H9 (cell line): Measurements from ENCODE around the gene C20orf144. TPM values are rescaled to one million over a fixed set of nuclear protein-coding genes. Genes with fewer than 3 reads are reported as not detected.

ENCODE experiments used
- DNase-seq: peaks from one replicate; pipeline ENCODE4 v3.0.0-alpha.2; 2017
- H2AFZ ChIP-seq: one replicate; pipeline ENCODE4 v1.6.1; 2013; ENCODE audit warnings: mild to moderate bottlenecking, low read length, control low read depth, moderate library complexity
- H2AK5ac ChIP-seq: 2 replicates; pipeline ENCODE4 v1.6.1; 2013; ENCODE audit warnings: low read length, control low read depth, mixed read lengths; ENCODE audit not compliant: insufficient read length
- H2BK120ac ChIP-seq: one replicate; pipeline ENCODE4 v1.6.1; 2013; ENCODE audit warnings: low read depth, mild to moderate bottlenecking, low read length, control low read depth, inconsistent platforms; ENCODE audit not compliant: poor library complexity, severe bottlenecking
- H2BK12ac ChIP-seq: 2 replicates; pipeline ENCODE4 v1.6.1; 2013; ENCODE audit warnings: low read length, control low read depth, mixed read lengths, low read depth; ENCODE audit not compliant: insufficient read length
- H2BK15ac ChIP-seq: 2 replicates; pipeline ENCODE4 v1.6.1; 2013; ENCODE audit warnings: low read depth, low read length, control low read depth
- H2BK20ac ChIP-seq: one replicate; pipeline ENCODE4 v1.6.1; 2013; ENCODE audit warnings: low read depth, mild to moderate bottlenecking, low read length, control low read depth, inconsistent platforms; ENCODE audit not compliant: poor library complexity, severe bottlenecking
- H2BK5ac ChIP-seq: 2 replicates; pipeline ENCODE4 v1.6.1; 2013; ENCODE audit warnings: low read length, control low read depth, mixed read lengths; ENCODE audit not compliant: insufficient read length
- H3K14ac ChIP-seq: 2 replicates; pipeline ENCODE4 v1.6.1; 2013; ENCODE audit warnings: low read length, control low read depth; ENCODE audit not compliant: insufficient read depth
- H3K18ac ChIP-seq: 2 replicates; pipeline ENCODE4 v1.6.1; 2013; ENCODE audit warnings: low read depth, mild to moderate bottlenecking, mixed read lengths, low read length, control low read depth; ENCODE audit not compliant: insufficient read length
- H3K23ac ChIP-seq: 2 replicates; pipeline ENCODE4 v1.6.1; 2013; ENCODE audit warnings: low read length, control low read depth, mixed read lengths, low read depth; ENCODE audit not compliant: insufficient read length
- H3K23me2 ChIP-seq: 2 replicates; pipeline ENCODE4 v1.6.1; 2013; ENCODE audit warnings: low read depth, mild to moderate bottlenecking, mixed read lengths, low read length, control low read depth; ENCODE audit not compliant: insufficient read length, poor library complexity, severe bottlenecking
- H3K27ac ChIP-seq: 2 replicates; pipeline ENCODE4 v1.5.1; 2013; ENCODE audit warnings: low read length, control low read depth, mixed read lengths, low read depth; ENCODE audit not compliant: insufficient read length
- H3K27me3 ChIP-seq: 2 replicates; pipeline ENCODE4 v1.6.1; 2013; ENCODE audit warnings: low read length, control low read depth, inconsistent platforms; ENCODE audit not compliant: insufficient read depth
- H3K4ac ChIP-seq: 2 replicates; pipeline ENCODE4 v1.6.1; 2013; ENCODE audit warnings: low read depth, mild to moderate bottlenecking, control low read depth, inconsistent platforms, low read length, moderate library complexity
- H3K4me1 ChIP-seq: 2 replicates; pipeline ENCODE4 v1.6.1; 2013; ENCODE audit warnings: low read length, control low read depth, inconsistent platforms; ENCODE audit not compliant: insufficient read depth
- H3K4me2 ChIP-seq: 2 replicates; pipeline ENCODE4 v1.6.1; 2013; ENCODE audit warnings: low read length, control low read depth, mixed read lengths; ENCODE audit not compliant: insufficient read length, insufficient read depth
- H3K56ac ChIP-seq: 2 replicates; pipeline ENCODE4 v1.6.1; 2013; ENCODE audit warnings: low read depth, mild to moderate bottlenecking, mixed read lengths, low read length, control low read depth; ENCODE audit not compliant: insufficient read length
- H3K79me1 ChIP-seq: 2 replicates; pipeline ENCODE4 v1.6.1; 2013; ENCODE audit warnings: low read depth, mild to moderate bottlenecking, moderate library complexity, low read length, control low read depth, inconsistent platforms; ENCODE audit not compliant: insufficient read depth, poor library complexity, severe bottlenecking
- H3K79me2 ChIP-seq: 2 replicates; pipeline ENCODE4 v1.6.1; 2013; ENCODE audit warnings: low read length, control low read depth, inconsistent platforms; ENCODE audit not compliant: insufficient read depth
- H3K9ac ChIP-seq: 2 replicates; pipeline ENCODE4 v1.6.1; 2013; ENCODE audit warnings: low read length, control low read depth, mixed read lengths; ENCODE audit not compliant: insufficient read length; ENCODE audit errors: extremely low read depth
- H3K9me3 ChIP-seq: one replicate; pipeline ENCODE4 v1.6.1; 2013; ENCODE audit warnings: low read depth, low read length, inconsistent platforms; ENCODE audit not compliant: control insufficient read depth
- H3T11ph ChIP-seq: one replicate; pipeline ENCODE4 v1.6.1; 2013; ENCODE audit warnings: mild to moderate bottlenecking, low read length, control low read depth, inconsistent platforms
- H4K20me1 ChIP-seq: one replicate; pipeline ENCODE4 v1.6.1; 2013; ENCODE audit not compliant: control insufficient read depth, insufficient read length, insufficient read depth
- H4K5ac ChIP-seq: 2 replicates; pipeline ENCODE4 v1.6.1; 2013; ENCODE audit warnings: low read depth, mild to moderate bottlenecking, mixed read lengths, low read length, control low read depth; ENCODE audit not compliant: insufficient read length
- H4K8ac ChIP-seq: replicated peaks from 2 replicates; pipeline ENCODE4 v1.6.1; 2013; ENCODE audit warnings: low read length, control low read depth, mixed read lengths, low read depth; ENCODE audit not compliant: insufficient read length
- H4K91ac ChIP-seq: 2 replicates; pipeline ENCODE4 v1.6.1; 2013; ENCODE audit warnings: low read depth, mild to moderate bottlenecking, moderate library complexity, mixed read lengths, low read length, control low read depth; ENCODE audit not compliant: insufficient read length
- H3K27ac Mint-ChIP-seq, 3 experiments: 2 replicates in 2 of 3; 3 replicates in 1 of 3; pipeline ENCODE4 v1.8.0; 2020 to 2021; ENCODE audit warnings: mixed read lengths in 3 of 3, mild to moderate bottlenecking in 1 of 3, moderate library complexity in 1 of 3
- H3K27me3 Mint-ChIP-seq: 2 replicates; pipeline ENCODE4 v1.8.0; 2021; ENCODE audit warnings: low read depth, mild to moderate bottlenecking, moderate library complexity, mixed read lengths
- H3K36me3 Mint-ChIP-seq, 3 experiments: 2 replicates in 2 of 3; 3 replicates in 1 of 3; pipeline ENCODE4 v1.8.0; 2020 to 2021; ENCODE audit warnings: low read depth in 3 of 3, mixed read lengths in 3 of 3; ENCODE audit not compliant: insufficient read depth in 1 of 3
- H3K4me1 Mint-ChIP-seq, 2 experiments: 2 replicates each; pipeline ENCODE4 v1.8.0; 2020; ENCODE audit warnings: mixed read lengths in 2 of 2
- H3K4me3 Mint-ChIP-seq, 2 experiments: 2 replicates in 1 of 2; 3 replicates in 1 of 2; pipeline ENCODE4 v1.8.0; 2020 to 2021; ENCODE audit warnings: mild to moderate bottlenecking in 2 of 2, mixed read lengths in 2 of 2, moderate library complexity in 1 of 2
- H3K9me3 Mint-ChIP-seq, 2 experiments: 2 replicates in 1 of 2; 3 replicates in 1 of 2; pipeline ENCODE4 v1.8.0; 2020; ENCODE audit warnings: mild to moderate bottlenecking in 2 of 2, mixed read lengths in 2 of 2, moderate library complexity in 1 of 2
- WGBS: extraction: QIAGEN DNeasy Blood & Tissue Kit; methylation state at CpG from one replicate; pipeline ENCODE4 v1.1.7; 2013; ENCODE audit warnings: missing lambda C conversion rate, low lambda C conversion rate, mixed read lengths; ENCODE audit not compliant: insufficient read length; ENCODE audit errors: extremely low coverage; 5-methylcytosine and 5-hydroxymethylcytosine counted together
- total RNA-seq: library from RNA; stranded (reverse); gene quantifications from 2 replicates; pipeline ENCODE4 v1.2.1, GENCODE V29; 2021
- TF ChIP-seq, protein P1 (sequence below): fragments of 200-600 bp; sonication (generic); conservative IDR thresholded peaks from 3 replicates; pipeline ENCODE4 v1.8.0; 2021; ENCODE audit warnings: antibody characterized with exemption, mild to moderate bottlenecking

C20orf144 gene
- total RNA-seq, 1 experiment from 2014 or later, result 0.26 TPM

DNA sequence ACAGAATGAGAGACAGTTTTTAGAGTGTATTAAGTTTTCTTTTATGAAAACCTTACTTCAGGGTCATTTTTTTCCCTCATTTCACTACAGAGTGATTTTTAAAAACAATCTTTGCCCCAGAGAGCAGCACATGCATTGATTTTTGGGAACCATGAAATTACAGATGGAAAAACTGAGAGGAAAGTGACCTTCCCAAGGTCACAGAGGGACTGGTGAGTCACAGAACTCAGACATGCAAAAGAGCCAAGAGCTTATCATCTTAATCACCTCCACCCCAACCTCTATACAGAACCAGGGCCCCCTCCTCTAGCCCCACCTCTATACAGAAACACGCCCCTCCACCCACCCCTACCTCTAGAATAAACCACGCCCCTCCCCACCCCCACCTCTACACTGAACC is 47.3 kb downstream of the C20orf144 start:
- H3K4me3 Mint-ChIP-seq, result no peak overlapping the region

More for the DNA sequence above, 47.3 kb downstream of the C20orf144 start:
- Histone ChIP-seq H3K79me2 (no peaks in the 10 kb centered on the region), H4K91ac (no peak overlapping the region), H3K4me1 (no peaks in the 10 kb centered on the region; the same call in 1 of the 2 replicates), H2BK5ac (no peak overlapping the region), H3K23me2 (no peaks in the 10 kb centered on the region), H3K18ac (no peak overlapping the region), H2BK12ac (no peak overlapping the region), H3K56ac (no peak overlapping the region), H3K27ac (no peak overlapping the region), H2BK20ac (no peak overlapping the region), H2BK120ac (no peak overlapping the region), H3T11ph (no peak overlapping the region), H3K79me1 (no peaks in the 10 kb centered on the region), H4K5ac (no peak overlapping the region), H3K23ac (no peak overlapping the region), H4K20me1 (no peaks in the 10 kb centered on the region), H2AK5ac (no peak overlapping the region), H3K14ac (no peak overlapping the region), H3K9ac (no peak overlapping the region), H3K9me3 (no peaks in the 10 kb centered on the region), H3K27me3 (no peaks in the 10 kb centered on the region), H2BK15ac (no peak overlapping the region), H2AFZ (no peak overlapping the region), H3K4ac (no peak overlapping the region), H4K8ac (no peak overlapping the region), H3K4me2 (no peak overlapping the region)
- no peaks in the 10 kb centered on the region for H3K27me3 Mint-ChIP-seq
- TF ChIP-seq, protein P1, sequence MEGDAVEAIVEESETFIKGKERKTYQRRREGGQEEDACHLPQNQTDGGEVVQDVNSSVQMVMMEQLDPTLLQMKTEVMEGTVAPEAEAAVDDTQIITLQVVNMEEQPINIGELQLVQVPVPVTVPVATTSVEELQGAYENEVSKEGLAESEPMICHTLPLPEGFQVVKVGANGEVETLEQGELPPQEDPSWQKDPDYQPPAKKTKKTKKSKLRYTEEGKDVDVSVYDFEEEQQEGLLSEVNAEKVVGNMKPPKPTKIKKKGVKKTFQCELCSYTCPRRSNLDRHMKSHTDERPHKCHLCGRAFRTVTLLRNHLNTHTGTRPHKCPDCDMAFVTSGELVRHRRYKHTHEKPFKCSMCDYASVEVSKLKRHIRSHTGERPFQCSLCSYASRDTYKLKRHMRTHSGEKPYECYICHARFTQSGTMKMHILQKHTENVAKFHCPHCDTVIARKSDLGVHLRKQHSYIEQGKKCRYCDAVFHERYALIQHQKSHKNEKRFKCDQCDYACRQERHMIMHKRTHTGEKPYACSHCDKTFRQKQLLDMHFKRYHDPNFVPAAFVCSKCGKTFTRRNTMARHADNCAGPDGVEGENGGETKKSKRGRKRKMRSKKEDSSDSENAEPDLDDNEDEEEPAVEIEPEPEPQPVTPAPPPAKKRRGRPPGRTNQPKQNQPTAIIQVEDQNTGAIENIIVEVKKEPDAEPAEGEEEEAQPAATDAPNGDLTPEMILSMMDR, result no peak
- DNase-seq, result no peak
- H3K4me1 Mint-ChIP-seq, result peaks cover 13 to 25% of the 10 kb centered on the region in 2 experiments
- peaks cover 0 to 2% of the 10 kb centered on the region in 2 experiments; a peak in 2 of 5 replicates for H3K9me3 Mint-ChIP-seq
- H3K36me3 Mint-ChIP-seq, result peaks cover 0 to 4% (median 0%) of the 10 kb centered on the region in 3 experiments; a peak in 2 of 7 replicates
- peak overlapping the region in 1 of 3 experiments; percentile 87; a peak in 1 of 7 replicates for H3K27ac Mint-ChIP-seq
- WGBS, result no CpG with 5 or more reads among the region's 2 CpGs
